ENCODE results near the gene TOP2A. TPM values are rescaled to one million over a fixed set of nuclear protein-coding genes. Genes with fewer than 3 reads are reported as not detected.

Gene TOP2A
- total RNA-seq, 1 experiment from 2014 or later: 219 TPM

GRCh38 chr17:40361063-40361924, 56.4 kb downstream of the TOP2A start:
- no peak for DNase-seq (ENCODE audit: low spot score)

DNA sequence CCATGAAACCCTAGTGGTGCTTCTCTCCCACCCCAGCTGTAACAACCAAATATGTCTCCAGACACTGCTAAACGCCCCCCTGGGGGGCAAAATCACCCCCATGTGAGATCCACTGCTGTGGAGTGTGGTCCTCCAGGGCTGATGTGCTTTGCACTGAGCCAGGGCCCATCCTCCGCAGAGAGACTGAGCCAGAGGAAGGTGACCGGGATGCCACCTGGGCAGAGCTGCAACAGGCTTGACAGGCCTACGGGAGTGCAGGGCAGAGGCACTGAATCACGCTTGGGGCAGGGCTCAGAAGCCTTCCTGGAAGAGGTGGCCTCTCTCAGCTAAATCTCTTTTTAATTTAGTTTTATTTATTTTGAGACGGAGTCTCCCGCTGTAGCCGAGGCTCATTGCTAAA, 57.6 kb downstream of the TOP2A start:
- DNase-seq (ENCODE audit: low spot score): no peak

DNA sequence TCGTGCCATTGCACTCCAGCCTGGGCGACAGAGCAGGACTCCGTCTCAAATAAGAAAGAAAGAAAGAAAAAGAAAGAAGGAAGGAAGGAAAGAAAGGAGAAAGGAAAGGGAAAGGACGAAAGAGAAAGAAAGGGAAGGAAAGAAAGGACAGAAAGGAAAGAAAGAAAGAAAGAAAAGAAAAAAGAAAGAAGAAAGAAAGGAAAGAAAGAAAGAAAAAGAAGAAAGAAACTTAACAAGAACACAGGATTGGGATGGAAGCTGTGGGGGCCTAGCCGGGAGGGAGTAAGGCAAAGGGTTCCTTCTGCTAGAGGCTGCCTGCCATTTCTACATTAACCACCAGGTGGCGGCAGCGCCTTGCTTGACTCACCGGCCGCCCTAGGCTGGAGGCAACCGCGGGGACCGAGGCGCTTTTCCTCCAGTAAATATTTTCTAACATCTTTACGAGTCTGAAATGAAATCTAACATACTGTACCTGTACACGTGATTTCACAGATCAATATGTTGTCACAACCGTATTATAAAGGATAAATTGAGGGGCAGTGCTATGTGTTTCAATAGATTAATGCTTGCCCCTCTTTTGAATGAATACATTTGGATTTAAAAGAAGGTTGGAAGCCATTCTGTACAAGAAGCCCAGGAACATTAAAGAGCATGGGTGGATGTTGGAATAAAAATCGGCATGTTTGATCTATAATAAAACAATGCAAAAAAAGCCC, 59.2 kb downstream of the TOP2A start:
- peak; percentile 69 for DNase-seq (ENCODE audit: low spot score)

DNA sequence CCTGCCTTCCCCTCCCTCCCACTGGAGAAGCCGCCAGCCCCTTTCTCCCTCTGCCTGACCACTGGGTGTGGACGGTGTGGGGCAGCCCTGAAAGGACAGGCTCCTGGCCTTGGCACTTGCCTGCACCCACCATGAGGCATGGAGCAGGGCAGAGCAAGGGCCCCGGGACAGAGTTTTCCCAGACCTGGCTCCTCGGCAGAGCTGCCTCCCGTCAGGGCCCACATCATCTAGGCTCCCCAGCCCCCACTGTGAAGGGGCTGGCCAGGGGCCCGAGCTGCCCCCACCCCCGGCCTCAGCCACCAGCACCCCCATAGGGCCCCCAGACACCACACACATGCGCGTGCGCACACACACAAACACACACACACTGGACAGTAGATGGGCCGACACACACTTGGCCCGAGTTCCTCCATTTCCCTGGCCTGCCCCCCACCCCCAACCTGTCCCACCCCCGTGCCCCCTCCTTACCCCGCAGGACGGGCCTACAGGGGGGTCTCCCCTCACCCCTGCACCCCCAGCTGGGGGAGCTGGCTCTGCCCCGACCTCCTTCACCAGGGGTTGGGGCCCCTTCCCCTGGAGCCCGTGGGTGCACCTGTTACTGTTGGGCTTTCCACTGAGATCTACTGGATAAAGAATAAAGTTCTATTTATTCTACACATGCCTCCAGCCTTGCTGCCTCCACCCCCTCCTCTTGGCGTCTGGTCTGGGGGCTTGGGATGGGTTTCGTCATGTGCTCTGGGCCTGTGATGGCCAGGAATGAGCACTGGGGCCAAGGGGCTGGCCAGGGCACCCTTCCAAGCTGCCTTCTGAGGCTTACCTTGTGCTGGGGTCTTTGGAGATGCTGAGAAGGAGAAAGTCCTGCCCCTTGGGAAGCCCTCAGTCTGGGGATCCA, 60.5 kb downstream of the TOP2A start:
- no peak for DNase-seq (ENCODE audit: low spot score)

DNA sequence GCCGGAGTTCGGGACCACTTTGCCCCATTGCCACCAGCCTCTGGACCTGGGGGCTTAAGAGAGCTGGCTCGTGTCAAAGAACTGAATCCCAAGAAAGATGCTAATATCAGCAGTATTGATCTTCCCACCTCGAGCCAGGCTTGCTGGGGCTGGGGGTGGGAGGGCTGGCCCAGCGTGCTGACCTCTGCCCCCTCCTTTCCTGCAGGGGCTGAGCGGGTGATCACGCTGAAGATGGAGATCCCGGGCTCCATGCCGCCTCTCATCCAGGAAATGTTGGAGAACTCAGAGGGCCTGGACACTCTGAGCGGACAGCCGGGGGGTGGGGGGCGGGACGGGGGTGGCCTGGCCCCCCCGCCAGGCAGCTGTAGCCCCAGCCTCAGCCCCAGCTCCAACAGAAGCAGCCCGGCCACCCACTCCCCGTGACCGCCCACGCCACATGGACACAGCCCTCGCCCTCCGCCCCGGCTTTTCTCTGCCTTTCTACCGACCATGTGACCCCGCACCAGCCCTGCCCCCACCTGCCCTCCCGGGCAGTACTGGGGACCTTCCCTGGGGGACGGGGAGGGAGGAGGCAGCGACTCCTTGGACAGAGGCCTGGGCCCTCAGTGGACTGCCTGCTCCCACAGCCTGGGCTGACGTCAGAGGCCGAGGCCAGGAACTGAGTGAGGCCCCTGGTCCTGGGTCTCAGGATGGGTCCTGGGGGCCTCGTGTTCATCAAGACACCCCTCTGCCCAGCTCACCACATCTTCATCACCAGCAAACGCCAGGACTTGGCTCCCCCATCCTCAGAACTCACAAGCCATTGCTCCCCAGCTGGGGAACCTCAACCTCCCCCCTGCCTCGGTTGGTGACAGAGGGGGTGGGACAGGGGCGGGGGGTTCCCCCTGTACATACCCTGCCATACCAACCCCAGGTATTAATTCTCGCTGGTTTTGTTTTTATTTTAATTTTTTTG, 61.6 kb downstream of the TOP2A start:
- DNase-seq (ENCODE audit: low spot score): no peak

DNA sequence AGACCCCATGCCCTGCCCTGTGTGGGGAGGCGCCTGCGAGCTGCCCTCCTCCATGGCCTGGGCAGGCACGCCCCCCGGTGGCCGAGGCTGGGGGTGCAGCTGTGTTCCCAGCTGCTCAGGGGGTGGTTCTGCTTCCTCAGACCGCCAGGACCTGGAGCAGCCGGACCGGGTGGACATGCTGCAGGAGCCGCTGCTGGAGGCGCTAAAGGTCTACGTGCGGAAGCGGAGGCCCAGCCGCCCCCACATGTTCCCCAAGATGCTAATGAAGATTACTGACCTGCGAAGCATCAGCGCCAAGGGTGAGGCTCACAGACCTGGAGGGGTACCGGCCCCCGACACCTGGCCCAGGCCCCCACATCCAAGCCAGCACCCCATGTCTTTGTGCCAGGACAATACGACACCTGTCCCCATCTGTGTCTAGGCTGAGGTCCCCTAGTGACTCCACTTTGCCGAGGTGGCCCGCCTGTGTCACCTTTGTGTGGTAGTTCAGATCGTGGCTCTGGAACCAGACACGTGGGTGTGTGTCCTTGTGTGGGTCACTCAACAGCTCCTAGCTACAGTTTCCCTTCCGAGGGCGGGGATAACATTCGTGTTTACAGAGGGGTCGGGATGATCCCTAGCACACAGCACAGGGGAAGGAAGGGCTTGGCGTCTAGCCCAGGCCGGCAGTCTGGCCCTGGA, 62.4 kb downstream of the TOP2A start:
- no peak for DNase-seq (ENCODE audit: low spot score)

GRCh38 chr17:40354221-40355122, 63.2 kb downstream of the TOP2A start:
- no peak for DNase-seq (ENCODE audit: low spot score)

- no peak for DNase-seq (ENCODE audit: low spot score)
These were observed 64.8 kb downstream of the TOP2A start for GRCh38 chr17:40352779-40353394.

GRCh38 chr17:40352237-40352778, 65.4 kb downstream of the TOP2A start:
- DNase-seq (ENCODE audit: low spot score): no peak

DNA sequence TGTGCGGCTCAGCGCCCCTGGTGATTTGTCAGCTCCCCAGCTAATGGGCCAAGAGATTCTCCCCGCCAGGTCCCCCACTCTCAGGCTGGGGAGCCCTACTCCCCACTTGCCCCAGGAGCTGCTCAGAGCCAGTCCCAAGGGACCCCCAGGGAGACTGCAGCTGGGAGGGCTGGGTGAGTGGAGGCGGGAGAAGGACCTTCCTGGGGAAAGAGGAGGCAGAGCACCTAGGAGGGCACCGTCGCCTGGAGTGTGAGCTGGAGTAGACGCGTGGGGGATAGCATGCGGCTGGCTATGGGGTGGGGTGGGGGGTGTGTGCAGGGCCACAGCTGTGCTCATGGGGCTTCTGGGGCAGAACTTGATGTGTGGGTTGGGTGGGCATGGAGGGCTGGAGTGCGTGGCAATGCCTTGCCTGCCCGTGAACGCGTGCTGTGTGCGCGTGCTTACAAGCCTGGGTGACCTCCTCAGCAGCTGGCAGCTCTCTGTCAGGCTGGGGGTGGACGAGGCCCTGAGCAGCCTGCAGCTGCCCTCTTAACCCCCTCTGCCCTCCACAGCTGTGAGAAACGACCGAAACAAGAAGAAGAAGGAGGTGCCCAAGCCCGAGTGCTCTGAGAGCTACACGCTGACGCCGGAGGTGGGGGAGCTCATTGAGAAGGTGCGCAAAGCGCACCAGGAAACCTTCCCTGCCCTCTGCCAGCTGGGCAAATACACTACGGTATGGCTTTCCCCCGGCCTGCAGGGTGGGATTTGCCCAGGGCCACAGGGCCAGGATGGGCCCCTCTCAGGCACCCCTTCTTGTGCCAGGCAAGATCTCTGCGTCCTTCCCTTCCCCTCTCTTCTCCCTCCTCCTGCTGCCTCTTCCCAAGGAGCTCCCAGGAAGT, 66.1 kb downstream of the TOP2A start:
- DNase-seq (ENCODE audit: low spot score): no peak

- no peak for DNase-seq (ENCODE audit: low spot score)
These were observed 66.9 kb downstream of the TOP2A start for GRCh38 chr17:40350689-40351358.

DNA sequence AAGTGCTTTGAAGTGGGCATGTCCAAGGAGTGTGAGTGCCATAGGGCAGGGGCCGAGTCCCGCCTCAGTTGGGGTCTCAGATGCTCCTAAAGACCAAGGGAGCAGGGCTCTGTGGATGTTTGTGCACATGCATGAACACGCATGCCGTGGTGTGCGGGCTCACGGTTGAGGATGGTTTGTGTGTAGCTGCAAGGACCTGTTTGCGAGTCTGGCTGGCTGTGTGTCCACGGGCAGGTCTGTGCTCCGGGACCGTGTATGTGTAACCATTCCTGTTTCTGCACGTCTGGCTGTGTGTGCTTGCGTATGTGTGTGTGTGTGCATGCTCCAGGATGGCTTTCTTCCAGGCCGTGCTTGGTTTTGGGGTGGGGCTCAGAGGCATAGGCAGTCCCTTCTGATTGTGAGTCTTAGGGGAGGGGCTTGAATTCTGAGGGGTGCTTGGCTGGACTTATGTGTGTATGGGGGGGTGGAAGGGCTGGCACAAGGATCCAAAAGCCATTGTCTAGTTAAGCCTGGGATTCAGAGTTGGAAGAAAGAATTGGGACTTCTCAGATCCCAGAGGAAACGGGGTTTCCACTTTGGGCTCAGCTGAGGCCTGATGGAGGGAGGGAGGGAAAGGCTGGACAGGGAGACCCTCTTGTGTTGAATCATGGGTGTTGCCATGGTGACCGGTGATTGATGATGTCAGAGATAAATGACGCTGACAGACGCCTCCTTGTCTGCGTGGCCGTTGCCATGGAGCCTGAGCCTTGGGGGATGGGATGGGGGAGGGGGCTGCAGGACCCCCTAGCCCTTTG, 67.6 kb downstream of the TOP2A start:
- DNase-seq (ENCODE audit: low spot score): no peak

- DNase-seq (ENCODE audit: low spot score): no peak
These were observed 68.2 kb downstream of the TOP2A start for GRCh38 chr17:40349477-40349894.

GRCh38 chr17:40348562-40349476, 68.9 kb downstream of the TOP2A start:
- no peak for DNase-seq (ENCODE audit: low spot score)

DNA sequence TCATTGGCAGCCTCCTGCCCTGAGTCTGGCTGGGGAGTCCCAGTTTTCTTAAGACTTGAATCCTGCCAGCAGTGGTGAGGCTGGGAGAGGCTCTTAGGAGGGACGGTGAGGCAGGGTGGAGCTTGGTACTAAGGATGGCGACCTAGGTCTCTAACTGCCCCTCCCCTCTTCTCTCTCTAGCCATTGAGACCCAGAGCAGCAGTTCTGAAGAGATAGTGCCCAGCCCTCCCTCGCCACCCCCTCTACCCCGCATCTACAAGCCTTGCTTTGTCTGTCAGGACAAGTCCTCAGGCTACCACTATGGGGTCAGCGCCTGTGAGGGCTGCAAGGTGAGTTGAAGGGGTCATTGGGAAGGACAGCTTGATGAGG, 69.6 kb downstream of the TOP2A start:
- DNase-seq (ENCODE audit: low spot score): no peak
